Activated T-helper 1 cell treated with anti-CD3 and anti-CD28 coated beads, Interleukin-12 subunit alpha, Interleukin-12 subunit beta, Interleukin-2, Interleukin-4 antibody, amounts not matched to agents 30 ng/mL and 10 ng/mL and 1 ng/mL, durations not matched to agents 14 hours and 24 hours and 36 hours (primary cell): Measurements from ENCODE around the gene ADAMTS2. TPM values are rescaled to one million over a fixed set of nuclear protein-coding genes. Genes with fewer than 3 reads are reported as not detected.

Experiments used
- DNase-seq: peaks from one replicate; pipeline ENCODE4 v3.0.0; 2021; ENCODE audit warnings: low spot score
- H3K27ac Mint-ChIP-seq: one replicate; pipeline ENCODE4 v1.8.0; 2021; ENCODE audit warnings: mild to moderate bottlenecking, mixed read lengths
- H3K27me3 Mint-ChIP-seq: one replicate; pipeline ENCODE4 v1.8.0; 2022; ENCODE audit warnings: mild to moderate bottlenecking, moderate library complexity, mixed read lengths; ENCODE audit not compliant: insufficient read depth
- H3K36me3 Mint-ChIP-seq: one replicate; pipeline ENCODE4 v1.8.0; 2021; ENCODE audit warnings: low read depth, mixed read lengths
- H3K4me1 Mint-ChIP-seq: one replicate; pipeline ENCODE4 v1.8.0; 2021; ENCODE audit warnings: low read depth, mixed read lengths
- H3K4me3 Mint-ChIP-seq: one replicate; pipeline ENCODE4 v1.8.0; 2021; ENCODE audit warnings: mild to moderate bottlenecking, moderate library complexity, mixed read lengths
- H3K9me3 Mint-ChIP-seq: one replicate; pipeline ENCODE4 v1.8.0; 2021; ENCODE audit warnings: mixed read lengths
- intact Hi-C: fragments of 100-400 bp; cut with micrococcal nuclease; formaldehyde crosslinking; loops from one replicate; pipeline ENCODE4 v1.15.1; 2024
- total RNA-seq: library from RNA; stranded (reverse); gene quantifications from 2 replicates; pipeline ENCODE4 v1.2.3, GENCODE V29; 2022

The ADAMTS2 gene
- total RNA-seq, 1 donor from 2014 or later: not detected

GRCh38 chr5:179153341-179153901 is 191.8 kb downstream of the ADAMTS2 start:
- no peaks in the 10 kb centered on the region for H3K27me3 Mint-ChIP-seq
- DNase-seq: no peak
- intact Hi-C loops: no loop called here

GRCh38 chr5:179152941-179153340 is 192.3 kb downstream of the ADAMTS2 start:
- intact Hi-C loops: no loop called here
- Mint-ChIP-seq H3K4me3 (no peak overlapping the region), H3K27me3 (no peaks in the 10 kb centered on the region), H3K36me3 (no peaks in the 10 kb centered on the region), H3K4me1 (no peaks in the 10 kb centered on the region), H3K27ac (no peak overlapping the region), H3K9me3 (peaks cover 4% of the 10 kb centered on the region)
- no peak for DNase-seq

More at GRCh38 chr5:179153341-179153901, 191.8 kb downstream of the ADAMTS2 start:
- Mint-ChIP-seq H3K4me1 (no peaks in the 10 kb centered on the region), H3K4me3 (no peak overlapping the region), H3K9me3 (no peaks in the 10 kb centered on the region), H3K36me3 (no peaks in the 10 kb centered on the region), H3K27ac (no peak overlapping the region)

GRCh38 chr5:179152144-179152895 is 192.9 kb downstream of the ADAMTS2 start:
- Mint-ChIP-seq H3K27ac (no peak overlapping the region), H3K27me3 (no peaks in the 10 kb centered on the region), H3K4me3 (no peak overlapping the region), H3K36me3 (no peaks in the 10 kb centered on the region), H3K9me3 (peaks cover 4% of the 10 kb centered on the region), H3K4me1 (no peaks in the 10 kb centered on the region)
- intact Hi-C loops: no loop called here
- no peak for DNase-seq

DNA sequence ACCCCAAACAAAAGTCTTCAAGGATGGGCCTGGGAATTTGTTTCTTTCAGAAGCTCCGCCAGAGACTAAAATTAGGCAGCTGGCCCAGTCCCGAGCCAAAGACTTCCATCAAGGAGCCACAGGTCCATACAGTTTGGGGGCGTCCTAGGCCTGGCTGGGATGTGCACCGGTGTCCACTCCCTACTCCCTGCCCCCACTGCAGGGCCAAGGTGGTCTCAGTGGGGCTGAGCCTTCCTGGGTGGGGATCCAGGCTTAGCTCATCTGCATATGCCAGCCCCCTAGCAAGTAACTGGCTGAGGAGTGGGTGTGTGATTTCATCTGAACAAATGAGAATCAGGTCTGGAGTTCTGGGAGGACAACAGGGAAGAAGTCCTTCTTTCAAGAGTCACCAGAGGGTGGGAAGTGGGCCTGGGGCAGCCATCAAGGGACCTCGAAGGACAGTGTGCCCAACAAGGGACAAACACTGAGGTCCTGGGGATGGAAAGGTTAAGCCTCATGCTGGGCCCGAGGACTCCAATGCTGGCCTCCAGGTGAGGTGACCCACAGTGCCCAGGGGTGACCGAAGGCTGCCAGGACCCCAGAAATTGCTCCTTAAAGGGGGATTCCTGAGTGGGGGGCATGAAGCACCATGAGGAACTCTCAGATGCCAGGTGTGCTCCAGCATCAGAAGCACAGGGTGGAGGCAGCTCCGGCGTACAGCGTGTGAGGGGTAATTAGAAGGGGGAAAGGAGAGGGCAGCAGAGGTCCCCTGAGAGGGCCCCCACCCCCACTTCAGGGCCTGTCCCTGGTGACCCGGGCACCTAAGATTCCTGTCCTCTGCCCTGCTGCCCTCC is 193.8 kb downstream of the ADAMTS2 start:
- Mint-ChIP-seq H3K4me3 (no peak overlapping the region), H3K27me3 (no peaks in the 10 kb centered on the region), H3K27ac (no peak overlapping the region), H3K36me3 (no peaks in the 10 kb centered on the region), H3K9me3 (peaks cover 4% of the 10 kb centered on the region), H3K4me1 (no peaks in the 10 kb centered on the region)
- DNase-seq: no peak
- intact Hi-C loops: no loop called here

- no peak overlapping the region for H3K4me3 Mint-ChIP-seq
- H3K36me3 Mint-ChIP-seq: no peaks in the 10 kb centered on the region
- peaks cover 12% of the 10 kb centered on the region for H3K9me3 Mint-ChIP-seq
- H3K27me3 Mint-ChIP-seq: no peaks in the 10 kb centered on the region
- intact Hi-C loops: no loop called here
- no peak overlapping the region for H3K27ac Mint-ChIP-seq
- no peaks in the 10 kb centered on the region for H3K4me1 Mint-ChIP-seq
- no peak for DNase-seq
Measured at GRCh38 chr5:179150011-179150410, 195.2 kb downstream of the ADAMTS2 start.

DNA sequence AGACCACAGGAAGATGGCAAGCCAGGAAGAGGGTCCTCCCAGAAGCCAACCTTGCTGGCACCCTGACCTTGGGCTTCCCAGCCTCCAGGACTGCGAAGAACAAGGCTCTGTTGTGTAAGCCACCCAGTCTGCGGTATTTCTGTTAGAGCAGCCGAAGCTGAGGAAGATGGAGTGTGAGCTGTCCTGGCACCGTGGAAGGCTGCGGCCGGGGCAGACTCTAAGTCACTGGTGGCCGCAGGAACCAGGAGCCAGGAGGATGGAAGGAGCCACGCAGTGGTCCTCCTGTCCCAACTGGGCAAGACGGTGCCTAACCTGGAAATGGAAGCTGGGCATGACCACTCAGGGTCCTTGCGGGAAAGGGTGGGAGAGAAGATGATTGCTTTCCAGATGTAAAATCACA is 196.0 kb downstream of the ADAMTS2 start:
- Mint-ChIP-seq H3K27me3 (no peaks in the 10 kb centered on the region), H3K4me3 (no peak overlapping the region), H3K9me3 (peaks cover 16% of the 10 kb centered on the region), H3K27ac (no peak overlapping the region), H3K4me1 (no peaks in the 10 kb centered on the region), H3K36me3 (no peaks in the 10 kb centered on the region)
- intact Hi-C loops: loop anchor here (10.0 kb wide), 1 partner anchor 294 kb away; the partner anchor contains the start of gene ZNF354B
- no peak for DNase-seq

- no peak overlapping the region for H3K27ac Mint-ChIP-seq
- H3K9me3 Mint-ChIP-seq: peaks cover 18% of the 10 kb centered on the region
- intact Hi-C loops: loop anchor here (10.0 kb wide), 1 partner anchor 294 kb away; the partner anchor contains the start of gene ZNF354B
- no peak for DNase-seq
- no peaks in the 10 kb centered on the region for H3K36me3 Mint-ChIP-seq
- no peaks in the 10 kb centered on the region for H3K27me3 Mint-ChIP-seq
- no peaks in the 10 kb centered on the region for H3K4me1 Mint-ChIP-seq
- no peak overlapping the region for H3K4me3 Mint-ChIP-seq
Measured at GRCh38 chr5:179148703-179149170, 196.5 kb downstream of the ADAMTS2 start.

DNA sequence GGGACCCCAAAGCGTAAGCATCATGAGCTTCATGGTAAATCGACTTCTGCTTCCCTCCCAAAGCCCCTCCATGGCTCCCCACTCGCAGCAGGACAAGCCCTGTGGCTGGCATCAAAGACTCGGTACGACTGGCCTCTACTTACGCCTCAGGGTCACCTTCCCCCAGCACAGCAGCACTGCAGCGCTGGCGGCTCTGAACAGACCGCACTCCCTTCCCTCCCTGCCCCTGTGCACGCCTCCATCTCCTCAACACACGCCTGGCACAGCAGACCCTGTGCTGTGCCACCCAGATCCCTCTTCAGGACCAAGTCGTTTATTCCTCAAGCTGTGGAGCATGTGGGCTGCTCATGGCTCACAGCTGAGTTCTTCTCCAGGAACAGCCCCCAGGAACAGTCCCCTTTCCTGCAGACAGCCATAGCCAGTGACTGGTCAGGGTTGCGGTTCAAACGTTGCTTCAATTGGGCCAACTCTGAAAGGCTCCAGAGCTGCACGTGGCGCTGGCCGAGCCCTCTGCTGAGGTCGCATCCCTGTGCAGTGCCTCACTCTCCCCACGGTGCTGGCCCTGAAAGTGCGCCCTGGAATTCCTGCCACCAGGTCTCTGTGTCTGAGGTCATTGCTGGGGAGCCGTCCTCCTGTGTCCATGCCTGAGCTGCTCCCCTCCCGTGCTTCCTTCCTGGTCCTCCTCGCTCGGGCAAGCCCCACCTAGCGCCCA is 197.1 kb downstream of the ADAMTS2 start:
- Mint-ChIP-seq H3K36me3 (no peaks in the 10 kb centered on the region), H3K9me3 (peaks cover 18% of the 10 kb centered on the region), H3K27ac (no peak overlapping the region), H3K4me1 (peaks cover under 1% of the 10 kb centered on the region), H3K27me3 (no peaks in the 10 kb centered on the region), H3K4me3 (no peak overlapping the region)
- intact Hi-C loops: loop anchor here (10.0 kb wide), 1 partner anchor 293 kb away; the partner anchor contains the start of gene ZNF354B
- no peak for DNase-seq

- H3K27ac Mint-ChIP-seq: no peak overlapping the region
- intact Hi-C loops: loop anchor here (10.0 kb wide), 1 partner anchor 291 kb away; the partner anchor contains the start of gene ZNF354B
Measured at GRCh38 chr5:179146277-179146676, 199.0 kb downstream of the ADAMTS2 start.

GRCh38 chr5:179143446-179143845 is 201.8 kb downstream of the ADAMTS2 start:
- no peak overlapping the region for H3K4me3 Mint-ChIP-seq
- intact Hi-C loops: loop anchor here (10.0 kb wide), 1 partner anchor 289 kb away; the partner anchor contains the start of gene ZNF354B

More at GRCh38 chr5:179146277-179146676, 199.0 kb downstream of the ADAMTS2 start:
- Mint-ChIP-seq H3K4me1 (peaks cover 12% of the 10 kb centered on the region), H3K4me3 (no peak overlapping the region), H3K27me3 (no peaks in the 10 kb centered on the region), H3K36me3 (no peaks in the 10 kb centered on the region), H3K9me3 (peaks cover 25% of the 10 kb centered on the region)
- peak; percentile 5 for DNase-seq

DNA sequence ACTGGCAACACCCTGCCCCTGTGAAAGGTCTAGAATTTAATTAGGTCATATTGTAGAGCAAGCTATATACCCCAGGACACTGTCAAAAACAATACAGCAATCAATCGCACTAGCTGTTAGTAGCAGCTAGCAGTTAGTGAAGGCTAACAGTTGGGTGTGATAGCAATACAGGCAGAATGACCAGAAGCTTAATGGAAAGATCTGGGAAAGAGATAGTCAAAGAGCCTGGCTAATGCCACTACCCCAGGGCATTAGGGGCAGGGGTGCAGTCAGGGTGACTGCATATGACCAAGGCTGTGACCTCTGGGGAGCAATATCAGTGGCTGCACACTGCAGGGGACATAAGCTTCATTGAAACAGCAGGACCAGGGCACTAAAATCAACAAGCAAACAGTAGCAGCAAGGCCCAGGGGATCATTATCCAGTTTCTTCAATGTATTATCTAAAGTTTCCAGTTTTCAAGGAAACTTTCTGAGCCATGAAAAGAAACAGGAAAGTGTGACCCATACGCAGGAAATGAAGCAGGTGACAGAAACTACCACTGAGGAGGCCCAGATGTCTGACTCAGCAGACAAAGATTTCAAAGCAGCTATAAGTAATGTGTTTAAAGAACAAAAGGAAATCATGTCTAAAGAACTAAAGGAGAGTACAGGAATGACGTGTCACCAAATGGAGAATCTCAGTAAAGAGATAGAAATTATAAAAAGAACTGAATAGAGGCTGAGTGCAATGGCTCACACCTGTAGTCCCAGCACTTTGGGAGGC is 202.6 kb downstream of the ADAMTS2 start:
- no peak for DNase-seq
- intact Hi-C loops: loop anchor here (10.0 kb wide), 1 partner anchor 288 kb away; the partner anchor contains the start of gene ZNF354B
- Mint-ChIP-seq H3K27ac (peak overlapping the region; percentile 77), H3K4me1 (peaks cover 12% of the 10 kb centered on the region), H3K36me3 (no peaks in the 10 kb centered on the region), H3K27me3 (no peaks in the 10 kb centered on the region), H3K9me3 (peaks cover 22% of the 10 kb centered on the region), H3K4me3 (no peak overlapping the region)

More at GRCh38 chr5:179143446-179143845, 201.8 kb downstream of the ADAMTS2 start:
- Mint-ChIP-seq H3K4me1 (peaks cover 12% of the 10 kb centered on the region), H3K27me3 (no peaks in the 10 kb centered on the region), H3K9me3 (peaks cover 25% of the 10 kb centered on the region), H3K36me3 (no peaks in the 10 kb centered on the region), H3K27ac (no peak overlapping the region)
- DNase-seq: no peak
